ENCODE data around the gene ACOT11. TPM values are rescaled to one million over a fixed set of nuclear protein-coding genes. Genes with fewer than 3 reads are reported as not detected.

Gene ACOT11
- total RNA-seq, 8 experiments from 2014 or later, result 0.35 to 1.9 (median 0.93) TPM

- 78 to 100% (median 92%) methylated on average over 3 to 17 of the region's 17 CpGs; no CpG with 5 or more reads in 5 of the 10 experiments for WGBS, 10 experiments
- H3K4me1 ChIP-seq (replicated peaks in 1 of 2), result peaks cover 0 to 3% of the 10 kb centered on the region in 2 donors
- in situ Hi-C loops (cut with MboI; ENCODE audit: low pct_unique_long_range_greater_than_20kb in 2 of 9, low sequenced_read_pairs in 9 of 9, unreplicated experiment in 9 of 9), result no loop called here
- no peak overlapping the region for H3K4me3 ChIP-seq
- H3K27ac ChIP-seq, result no peak overlapping the region
- ATAC-seq (replicated peaks in 6 of 8), result no peak
Observed at GRCh38 chr1:54584575-54584974, 36.5 kb downstream of the ACOT11 start.

- H3K4me1 ChIP-seq (replicated peaks in 1 of 2), result peaks cover 4 to 7% of the 10 kb centered on the region in 2 donors
- 40 to 100% (median 91%) methylated on average over 1 to 12 of the region's 15 CpGs; no CpG with 5 or more reads in 3 of the 10 experiments for WGBS, 10 experiments
- in situ Hi-C loops (cut with MboI; ENCODE audit: low pct_unique_long_range_greater_than_20kb in 2 of 9, low sequenced_read_pairs in 9 of 9, unreplicated experiment in 9 of 9), result no loop called here
- no peak overlapping the region for H3K4me3 ChIP-seq
- no peak overlapping the region for H3K27ac ChIP-seq
- ATAC-seq (replicated peaks in 6 of 8), result no peak
Observed at GRCh38 chr1:54585181-54586066, 37.4 kb downstream of the ACOT11 start.

GRCh38 chr1:54588377-54588776, 40.3 kb downstream of the ACOT11 start:
- Histone ChIP-seq H3K27ac (no peak overlapping the region), H3K4me3 (no peak overlapping the region), H3K4me1 (replicated peaks in 1 of 2) (peaks cover 6 to 7% of the 10 kb centered on the region in 2 donors)
- WGBS, 10 experiments, result 67 to 100% (median 85%) methylated on average over 1 to 2 of the region's 2 CpGs; no CpG with 5 or more reads in 4 of the 10 experiments
- no peak for ATAC-seq (replicated peaks in 6 of 8)
- in situ Hi-C loops (cut with MboI; ENCODE audit: low pct_unique_long_range_greater_than_20kb in 2 of 9, low sequenced_read_pairs in 9 of 9, unreplicated experiment in 9 of 9), result no loop called here

- 88 to 100% (median 92%) methylated on average over 1 to 5 of the region's 5 CpGs; no CpG with 5 or more reads in 1 of the 10 experiments for WGBS, 10 experiments
- H3K4me3 ChIP-seq, result no peak overlapping the region
- H3K27ac ChIP-seq, result no peak overlapping the region
- ATAC-seq (replicated peaks in 6 of 8), result no peak
- H3K4me1 ChIP-seq (replicated peaks in 1 of 2), result peaks cover 6 to 7% of the 10 kb centered on the region in 2 donors
- in situ Hi-C loops (cut with MboI; ENCODE audit: low pct_unique_long_range_greater_than_20kb in 2 of 9, low sequenced_read_pairs in 9 of 9, unreplicated experiment in 9 of 9), result no loop called here
Observed at GRCh38 chr1:54591127-54591756, 43.2 kb downstream of the ACOT11 start.

- no peak for ATAC-seq (replicated peaks in 6 of 8)
- H3K4me1 ChIP-seq (replicated peaks in 1 of 2), result peaks cover 6 to 7% of the 10 kb centered on the region in 2 donors
- 60 to 100% (median 74%) methylated on average over 1 to 3 of the region's 10 CpGs; no CpG with 5 or more reads in 5 of the 10 experiments for WGBS, 10 experiments
- H3K4me3 ChIP-seq, result no peak overlapping the region
- H3K27ac ChIP-seq, result no peak overlapping the region
- in situ Hi-C loops (cut with MboI; ENCODE audit: low pct_unique_long_range_greater_than_20kb in 2 of 9, low sequenced_read_pairs in 9 of 9, unreplicated experiment in 9 of 9), result no loop called here
Observed at GRCh38 chr1:54593571-54594160, 45.6 kb downstream of the ACOT11 start.

GRCh38 chr1:54594463-54594862, 46.4 kb downstream of the ACOT11 start:
- 75 to 95% (median 87%) methylated on average over 2 to 13 of the region's 16 CpGs; no CpG with 5 or more reads in 6 of the 10 experiments for WGBS, 10 experiments
- no peak overlapping the region for H3K4me3 ChIP-seq
- in situ Hi-C loops (cut with MboI; ENCODE audit: low pct_unique_long_range_greater_than_20kb in 2 of 9, low sequenced_read_pairs in 9 of 9, unreplicated experiment in 9 of 9), result no loop called here
- no peak for ATAC-seq (replicated peaks in 6 of 8)
- H3K27ac ChIP-seq, result no peak overlapping the region
- H3K4me1 ChIP-seq (replicated peaks in 1 of 2), result peaks cover 6 to 7% of the 10 kb centered on the region in 2 donors

GRCh38 chr1:54595956-54596498, 48.0 kb downstream of the ACOT11 start:
- Histone ChIP-seq H3K27ac (no peak overlapping the region), H3K4me3 (no peak overlapping the region), H3K4me1 (replicated peaks in 1 of 2) (no peaks in the 10 kb centered on the region)
- in situ Hi-C loops (cut with MboI; ENCODE audit: low pct_unique_long_range_greater_than_20kb in 2 of 9, low sequenced_read_pairs in 9 of 9, unreplicated experiment in 9 of 9), result no loop called here
- no peak for ATAC-seq (replicated peaks in 6 of 8)
- 60 to 100% (median 100%) methylated on average over 1 of the region's 3 CpGs; no CpG with 5 or more reads in 6 of the 10 experiments for WGBS, 10 experiments

GRCh38 chr1:54596756-54597155, 48.7 kb downstream of the ACOT11 start:
- in situ Hi-C loops (cut with MboI; ENCODE audit: low pct_unique_long_range_greater_than_20kb in 2 of 9, low sequenced_read_pairs in 9 of 9, unreplicated experiment in 9 of 9), result no loop called here
- no peak overlapping the region for H3K27ac ChIP-seq
- WGBS, 10 experiments, result 49 to 93% (median 87%) methylated on average over 2 to 3 of the region's 3 CpGs; no CpG with 5 or more reads in 4 of the 10 experiments
- no peak overlapping the region for H3K4me3 ChIP-seq
- no peaks in the 10 kb centered on the region for H3K4me1 ChIP-seq (replicated peaks in 1 of 2)
- ATAC-seq (replicated peaks in 6 of 8), result no peak

- H3K4me1 ChIP-seq (replicated peaks in 1 of 2), result no peaks in the 10 kb centered on the region
- in situ Hi-C loops (cut with MboI; ENCODE audit: low pct_unique_long_range_greater_than_20kb in 2 of 9, low sequenced_read_pairs in 9 of 9, unreplicated experiment in 9 of 9), result no loop called here
- no peak overlapping the region for H3K27ac ChIP-seq
- H3K4me3 ChIP-seq, result no peak overlapping the region
- ATAC-seq (replicated peaks in 6 of 8), result no peak
- 37 to 100% (median 45%) methylated on average over 1 to 3 of the region's 3 CpGs for WGBS, 10 experiments
Observed at GRCh38 chr1:54597455-54598030, 49.5 kb downstream of the ACOT11 start.

- no peak overlapping the region for H3K4me3 ChIP-seq
- in situ Hi-C loops (cut with MboI; ENCODE audit: low pct_unique_long_range_greater_than_20kb in 2 of 9, low sequenced_read_pairs in 9 of 9, unreplicated experiment in 9 of 9), result no loop called here
- H3K4me1 ChIP-seq (replicated peaks in 1 of 2), result no peaks in the 10 kb centered on the region
- whole genome bisulfite sequencing, 10 experiments, result 94 to 100% methylated on average over 6 to 9 of the region's 13 CpGs; no CpG with 5 or more reads in 8 of the 10 experiments
- ATAC-seq (replicated peaks in 6 of 8), result no peak
- no peak overlapping the region for H3K27ac ChIP-seq
Observed at GRCh38 chr1:54599211-54599823, 51.3 kb downstream of the ACOT11 start.

GRCh38 chr1:54600947-54601721, 53.1 kb downstream of the ACOT11 start:
- Histone ChIP-seq H3K4me3 (no peak overlapping the region), H3K4me1 (replicated peaks in 1 of 2) (no peaks in the 10 kb centered on the region), H3K27ac (no peak overlapping the region)
- in situ Hi-C loops (cut with MboI; ENCODE audit: low pct_unique_long_range_greater_than_20kb in 2 of 9, low sequenced_read_pairs in 9 of 9, unreplicated experiment in 9 of 9), result no loop called here
- ATAC-seq (replicated peaks in 6 of 8), result peak in 1 of 8 experiments; percentile 25
- WGBS, 10 experiments, result 81 to 100% (median 90%) methylated on average over 1 to 8 of the region's 21 CpGs; no CpG with 5 or more reads in 2 of the 10 experiments

GRCh38 chr1:54601730-54602129, 53.7 kb downstream of the ACOT11 start:
- no peak overlapping the region for H3K4me3 ChIP-seq
- no peak for ATAC-seq (replicated peaks in 6 of 8)
- WGBS, 10 experiments, result 50 to 84% (median 80%) methylated on average over 1 to 7 of the region's 10 CpGs; no CpG with 5 or more reads in 7 of the 10 experiments
- no peaks in the 10 kb centered on the region for H3K4me1 ChIP-seq (replicated peaks in 1 of 2)
- H3K27ac ChIP-seq, result no peak overlapping the region
- in situ Hi-C loops (cut with MboI; ENCODE audit: low pct_unique_long_range_greater_than_20kb in 2 of 9, low sequenced_read_pairs in 9 of 9, unreplicated experiment in 9 of 9), result no loop called here
